GM23338 (cell line): ENCODE measurements around the gene CCR7. TPM values are rescaled to one million over a fixed set of nuclear protein-coding genes. Genes with fewer than 3 reads are reported as not detected.

Experiments used
- ATAC-seq: fragments of 200-7000 bp; cut with Tn5 transposase; 3 replicates; pipeline ENCODE4 v1.9.1; 2020
- DNase-seq: peaks from one replicate; pipeline ENCODE4 v3.0.0-alpha.2; 2015; ENCODE audit warnings: low spot score
- H2AFZ ChIP-seq: fragments of 200-600 bp; sonication (generic); 2 replicates; pipeline ENCODE4 v1.8.0; 2016; ENCODE audit warnings: antibody characterized with exemption, mild to moderate bottlenecking, moderate library complexity
- H3F3A ChIP-seq: fragments of 200-600 bp; sonication (generic); replicated peaks from 2 replicates; pipeline ENCODE4 v1.8.0; 2017; ENCODE audit warnings: antibody characterized with exemption, mixed run types, low read depth
- H3K27ac ChIP-seq: fragments of 200-600 bp; sonication (generic); 2 replicates; pipeline ENCODE4 v1.6.1; 2016; ENCODE audit warnings: low read depth
- H3K27me3 ChIP-seq: fragments of 200-600 bp; sonication (generic); 2 replicates; pipeline ENCODE4 v1.8.0; 2016; ENCODE audit warnings: mild to moderate bottlenecking, mixed run types, moderate library complexity; ENCODE audit not compliant: insufficient read depth
- H3K36me3 ChIP-seq: fragments of 200-600 bp; sonication (generic); 2 replicates; pipeline ENCODE4 v1.8.0; 2016; ENCODE audit warnings: mild to moderate bottlenecking; ENCODE audit not compliant: insufficient read depth
- H3K4me1 ChIP-seq: fragments of 200-600 bp; sonication (generic); 2 replicates; pipeline ENCODE4 v1.8.0; 2016; ENCODE audit warnings: mild to moderate bottlenecking, moderate library complexity; ENCODE audit not compliant: insufficient read depth
- H3K4me2 ChIP-seq: fragments of 200-600 bp; sonication (generic); 2 replicates; pipeline ENCODE4 v1.7.1; 2017; ENCODE audit warnings: mixed run types
- H3K4me3 ChIP-seq: fragments of 200-600 bp; sonication (generic); 2 replicates; pipeline ENCODE4 v1.6.1; 2016; ENCODE audit warnings: mixed run types
- H3K79me2 ChIP-seq: fragments of 200-600 bp; sonication (generic); replicated peaks from 2 replicates; pipeline ENCODE4 v1.8.0; 2017; ENCODE audit warnings: mild to moderate bottlenecking; ENCODE audit not compliant: insufficient read depth
- H3K9me2 ChIP-seq: fragments of 200-600 bp; sonication (generic); 2 replicates; pipeline ENCODE4 v1.8.0; 2017; ENCODE audit not compliant: insufficient read depth
- H4K20me1 ChIP-seq: fragments of 200-600 bp; sonication (generic); replicated peaks from 2 replicates; pipeline ENCODE4 v1.8.0; 2017; ENCODE audit warnings: mild to moderate bottlenecking; ENCODE audit not compliant: insufficient read depth
- H3K27ac Mint-ChIP-seq: 2 replicates; pipeline ENCODE4 v1.8.0; 2020; ENCODE audit warnings: inconsistent platforms, mild to moderate bottlenecking, moderate library complexity, mixed read lengths
- H3K27me3 Mint-ChIP-seq: 3 replicates; pipeline ENCODE4 v1.8.0; 2022; ENCODE audit warnings: low read depth, mild to moderate bottlenecking, moderate library complexity, mixed read lengths, inconsistent platforms; ENCODE audit not compliant: insufficient read depth, poor library complexity
- H3K36me3 Mint-ChIP-seq: 3 replicates; pipeline ENCODE4 v1.8.0; 2021; ENCODE audit warnings: low read depth, mild to moderate bottlenecking, inconsistent platforms, moderate library complexity, mixed read lengths
- H3K4me1 Mint-ChIP-seq: 3 replicates; pipeline ENCODE4 v1.8.0; 2020; ENCODE audit warnings: mild to moderate bottlenecking, inconsistent platforms, mixed read lengths
- H3K4me3 Mint-ChIP-seq: 3 replicates; pipeline ENCODE4 v1.8.0; 2021; ENCODE audit warnings: moderate library complexity, mild to moderate bottlenecking, inconsistent platforms, mixed read lengths
- H3K9me3 Mint-ChIP-seq: 3 replicates; pipeline ENCODE4 v1.8.0; 2020; ENCODE audit warnings: moderate library complexity, mild to moderate bottlenecking, inconsistent platforms, mixed read lengths
- CREB1 ChIP-seq: fragments of 250-450 bp; sonication (Bioruptor Pico); IDR thresholded peaks from 2 replicates; pipeline ENCODE4 v1.5.0; 2020; ENCODE audit warnings: low read depth, mild to moderate bottlenecking, moderate library complexity
- CTCF ChIP-seq, 2 experiments: fragments of 200-600 bp in 1 of 2; sonication (generic) in 1 of 2; conservative IDR thresholded peaks; 2 replicates each; pipeline versions ENCODE4 v1.5.1 to v1.6.1; 2016 to 2017; ENCODE audit warnings: antibody characterized with exemption in 2 of 2, low read depth in 2 of 2, mild to moderate bottlenecking in 2 of 2, moderate library complexity in 1 of 2
- EZH2phosphoT487 ChIP-seq: fragments of 200-600 bp; sonication (generic); IDR thresholded peaks from one replicate; pipeline ENCODE4 v1.8.1; 2018; ENCODE audit warnings: antibody characterized with exemption; ENCODE audit not compliant: unreplicated experiment
- NANOG ChIP-seq: IDR thresholded peaks from 2 replicates; pipeline ENCODE4 v1.6.1; 2016; ENCODE audit warnings: antibody characterized with exemption, borderline replicate concordance
- STAT1 ChIP-seq: IDR thresholded peaks from one replicate; pipeline ENCODE4 v1.6.1; 2016; ENCODE audit warnings: antibody characterized with exemption; ENCODE audit not compliant: unreplicated experiment
- ZNF331 ChIP-seq: fragments of 250-450 bp; sonication (Bioruptor Pico); IDR thresholded peaks from 2 replicates; pipeline ENCODE4 v1.5.0; 2020; ENCODE audit warnings: low read depth, mild to moderate bottlenecking, moderate library complexity
- ZNF462 ChIP-seq: fragments of 250-450 bp; sonication (Bioruptor Pico); IDR thresholded peaks from 2 replicates; pipeline ENCODE4 v1.5.0; 2020; ENCODE audit warnings: mild to moderate bottlenecking, moderate library complexity
- polyA plus RNA-seq: library from polyadenylated mRNA; unstranded; fragments of >200 nt; fragmentation: Nextera tagmentation; extraction: Ambion mirVana; gene quantifications from 2 replicates; pipeline ENCODE4 v1.2.1, GENCODE V29; 2016
- total RNA-seq: library from RNA; depleted of rRNA; stranded (reverse); fragments of >200 nt; shearing (Covaris generic); gene quantifications from 2 replicates; pipeline ENCODE4 v1.2.3, GENCODE V29; 2014

The CCR7 gene
- total and polyA plus RNA-seq, 2 experiments from 2014 or later, result 0.37 to 0.59 TPM

GRCh38 chr17:40596261-40596919 lies 31.1 kb upstream of the CCR7 start (continued):
- TF ChIP-seq ZNF462 (CRISPR knock-in tag), result no peak
- TF ChIP-seq EZH2phosphoT487, result no peak
- TF ChIP-seq STAT1, result no peak
- no peak for TF ChIP-seq NANOG

DNA sequence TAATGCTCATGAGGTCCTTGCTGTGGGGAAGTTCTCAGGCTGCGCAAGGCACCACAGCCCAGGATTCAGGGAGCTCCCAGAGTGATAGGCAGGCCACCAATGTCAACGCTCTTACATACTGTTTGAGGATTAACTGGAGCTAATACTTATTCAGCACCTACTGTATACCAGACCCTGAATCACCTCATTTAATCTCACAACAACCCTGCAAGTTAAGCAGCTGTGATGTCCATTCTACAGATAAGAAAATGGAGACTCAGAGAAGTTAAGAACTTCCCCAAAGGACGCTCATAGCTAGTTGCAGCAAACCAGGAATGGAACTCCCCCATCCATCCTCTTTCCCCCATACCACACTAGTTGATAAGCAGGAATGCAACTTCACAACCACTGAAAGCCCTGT lies 25.5 kb upstream of the CCR7 start:
- no peaks in the 10 kb centered on the region for H3K79me2 ChIP-seq
- H3K27ac Mint-ChIP-seq, result no peak overlapping the region
- no peaks in the 10 kb centered on the region for H3K36me3 Mint-ChIP-seq
- 0 out of 2 replicates have a peak, but pooled peaks cover 2% of the 10 kb centered on the region for H3K9me2 ChIP-seq
- H3K36me3 ChIP-seq, result no peaks in the 10 kb centered on the region
- 0 out of 3 replicates have a peak, but pooled peaks cover 3% of the 10 kb centered on the region for H3K9me3 Mint-ChIP-seq
- H3K4me3 ChIP-seq, result no peak overlapping the region
- H4K20me1 ChIP-seq, result no peaks in the 10 kb centered on the region
- H3K4me3 Mint-ChIP-seq, result no peak overlapping the region
- H3K27ac ChIP-seq, result no peak overlapping the region
- no peaks in the 10 kb centered on the region for H3K27me3 Mint-ChIP-seq
- no peaks in the 10 kb centered on the region for H3K4me1 ChIP-seq
- no peak overlapping the region for H3K4me2 ChIP-seq
- no peak for ATAC-seq
- H3K27me3 ChIP-seq, result no peaks in the 10 kb centered on the region
- H3F3A ChIP-seq, result no peaks in the 10 kb centered on the region
- no peak overlapping the region for H2AFZ ChIP-seq
- no peak for DNase-seq
- H3K4me1 Mint-ChIP-seq, result no peaks in the 10 kb centered on the region
- TF ChIP-seq CTCF (conservative IDR thresholded peaks at IDR 0.05; ENCODE audit: low read depth in 2 of 2), result no peak
- TF ChIP-seq CREB1 (CRISPR knock-in tag), result no peak
- TF ChIP-seq NANOG, result no peak
- no peak for TF ChIP-seq ZNF462 (CRISPR knock-in tag)
- TF ChIP-seq EZH2phosphoT487, result no peak
- no peak for TF ChIP-seq ZNF331 (CRISPR knock-in tag)
